Kidney (tissue), 14 donors: ENCODE data around the gene AMFR. TPM values are rescaled to one million over a fixed set of nuclear protein-coding genes. Genes with fewer than 3 reads are reported as not detected.

Experiments
- DNase-seq, 5 donors: peaks; one replicate each; pipeline ENCODE4 v3.0.0-alpha.2; 2013 to 2020
- FAIRE-seq: peaks from 2 replicates; lab custom pipeline; 2012; peaks lifted over from hg19 to GRCh38; lab: Jason Lieb, UNC
- H3K27ac ChIP-seq, 2 donors: one replicate each; pipeline ENCODE4 v1.7.0; 2013; ENCODE audit warnings: low read depth in 2 of 2, low read length in 2 of 2, inconsistent platforms in 1 of 2
- H3K27me3 ChIP-seq: one replicate; pipeline ENCODE4 v1.7.1; 2013; ENCODE audit warnings: low read length, inconsistent platforms; ENCODE audit not compliant: control insufficient read depth, insufficient read depth
- H3K36me3 ChIP-seq, 3 donors: one replicate each; pipeline versions ENCODE4 v1.7.0 to v1.7.1; 2013; ENCODE audit warnings: low read length in 3 of 3, control low read depth in 1 of 3, inconsistent platforms in 1 of 3; ENCODE audit not compliant: insufficient read depth in 3 of 3, control insufficient read depth in 2 of 3
- H3K4me1 ChIP-seq, 3 donors: one replicate each; pipeline versions ENCODE4 v1.7.0 to v1.7.1; 2013; ENCODE audit warnings: low read length in 3 of 3, inconsistent platforms in 1 of 3, low read depth in 1 of 3; ENCODE audit not compliant: control insufficient read depth in 2 of 3, insufficient read depth in 2 of 3
- H3K4me3 ChIP-seq, 3 donors: one replicate each; pipeline versions ENCODE4 v1.7.0 to v1.8.1; 2013; ENCODE audit warnings: low read length in 3 of 3, control low read depth in 1 of 3, inconsistent platforms in 1 of 3
- H3K9ac ChIP-seq, 3 donors: one replicate each; pipeline versions ENCODE4 v1.7.0 to v1.7.1; 2013; ENCODE audit warnings: low read length in 3 of 3, control low read depth in 1 of 3, inconsistent platforms in 1 of 3
- H3K9me3 ChIP-seq, 3 donors: one replicate each; pipeline versions ENCODE4 v1.7.0 to v1.7.1; 2013; ENCODE audit warnings: low read length in 3 of 3, control low read depth in 1 of 3, inconsistent platforms in 1 of 3; ENCODE audit not compliant: control insufficient read depth in 2 of 3, insufficient read depth in 1 of 3
- intact Hi-C: fragments of 100-400 bp; cut with DNase I; formaldehyde crosslinking; loops from one replicate; pipeline ENCODE4 v1.11.1; 2022
- polyA plus RNA-seq: library from polyadenylated mRNA; stranded (reverse); fragments of 350-450 nt; fragmentation: Illumina TruSeq; extraction: RNeasy Lipid Tissue Mini Kit (QIAGEN cat#74804); gene quantifications from one replicate; pipeline ENCODE4 v1.2.3, GENCODE V29; 2014; ENCODE audit warnings: low read depth, low replicate concordance; ENCODE audit not compliant: insufficient read depth
- total RNA-seq: library from RNA; stranded (reverse); fragmentation: NEBNext Ultra II Directional; extraction: Animal tissue kit (Norgen Biotek cat#: 25700); gene quantifications from one replicate; pipeline ENCODE4 v1.2.1, GENCODE V29; 2021
- TF ChIP-seq, protein P1 (sequence below): IDR thresholded peaks from 3 replicates; pipeline ENCODE4 v1.5.1; 2012; ENCODE audit warnings: mild to moderate bottlenecking, moderate library complexity, borderline replicate concordance; ENCODE audit not compliant: insufficient read depth; ENCODE audit errors: extremely low read depth
- donor health status: control.
- donor health status: control.
- donor health status: control.
- donor health status: control.
- donor health status: control.
- donor health status: DM: yes; HTN: yes; CAD: no.
- donor health status: Normal renal cell carcinoma (clear cell type).

The AMFR gene
- total and polyA plus RNA-seq, 2 donors from 2014 or later = 143 to 163 TPM

DNA sequence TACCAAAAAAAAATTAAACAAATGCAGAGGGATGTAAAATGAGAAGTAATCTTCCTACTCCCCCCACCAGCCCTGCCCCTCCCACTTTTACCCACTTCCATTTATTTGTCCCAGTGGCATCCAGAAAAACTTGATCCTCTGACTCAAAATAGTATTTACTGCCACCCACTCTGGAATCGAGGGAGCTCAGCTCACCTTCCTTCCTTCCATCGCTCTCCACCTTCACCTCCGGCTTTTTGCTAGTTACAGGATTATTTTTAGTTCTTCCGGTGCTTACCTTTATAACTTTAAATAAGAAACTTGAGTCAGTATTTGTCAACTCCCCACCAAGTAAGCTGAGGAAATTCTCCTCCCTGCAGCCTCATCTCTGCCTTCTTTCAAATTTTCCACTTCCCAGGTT lies 94.9 kb downstream of the AMFR start:
- TF ChIP-seq, protein P1, sequence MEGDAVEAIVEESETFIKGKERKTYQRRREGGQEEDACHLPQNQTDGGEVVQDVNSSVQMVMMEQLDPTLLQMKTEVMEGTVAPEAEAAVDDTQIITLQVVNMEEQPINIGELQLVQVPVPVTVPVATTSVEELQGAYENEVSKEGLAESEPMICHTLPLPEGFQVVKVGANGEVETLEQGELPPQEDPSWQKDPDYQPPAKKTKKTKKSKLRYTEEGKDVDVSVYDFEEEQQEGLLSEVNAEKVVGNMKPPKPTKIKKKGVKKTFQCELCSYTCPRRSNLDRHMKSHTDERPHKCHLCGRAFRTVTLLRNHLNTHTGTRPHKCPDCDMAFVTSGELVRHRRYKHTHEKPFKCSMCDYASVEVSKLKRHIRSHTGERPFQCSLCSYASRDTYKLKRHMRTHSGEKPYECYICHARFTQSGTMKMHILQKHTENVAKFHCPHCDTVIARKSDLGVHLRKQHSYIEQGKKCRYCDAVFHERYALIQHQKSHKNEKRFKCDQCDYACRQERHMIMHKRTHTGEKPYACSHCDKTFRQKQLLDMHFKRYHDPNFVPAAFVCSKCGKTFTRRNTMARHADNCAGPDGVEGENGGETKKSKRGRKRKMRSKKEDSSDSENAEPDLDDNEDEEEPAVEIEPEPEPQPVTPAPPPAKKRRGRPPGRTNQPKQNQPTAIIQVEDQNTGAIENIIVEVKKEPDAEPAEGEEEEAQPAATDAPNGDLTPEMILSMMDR = no peak
- Histone ChIP-seq H3K36me3 (no peaks in the 10 kb centered on the region), H3K4me3 (no peak overlapping the region), H3K4me1 (no peaks in the 10 kb centered on the region), H3K27me3 (no peaks in the 10 kb centered on the region), H3K9ac (no peak overlapping the region), H3K27ac (no peak overlapping the region), H3K9me3 (no peaks in the 10 kb centered on the region)
- no peak for DNase-seq
- FAIRE-seq = no peak
- intact Hi-C loops = no loop called here

DNA sequence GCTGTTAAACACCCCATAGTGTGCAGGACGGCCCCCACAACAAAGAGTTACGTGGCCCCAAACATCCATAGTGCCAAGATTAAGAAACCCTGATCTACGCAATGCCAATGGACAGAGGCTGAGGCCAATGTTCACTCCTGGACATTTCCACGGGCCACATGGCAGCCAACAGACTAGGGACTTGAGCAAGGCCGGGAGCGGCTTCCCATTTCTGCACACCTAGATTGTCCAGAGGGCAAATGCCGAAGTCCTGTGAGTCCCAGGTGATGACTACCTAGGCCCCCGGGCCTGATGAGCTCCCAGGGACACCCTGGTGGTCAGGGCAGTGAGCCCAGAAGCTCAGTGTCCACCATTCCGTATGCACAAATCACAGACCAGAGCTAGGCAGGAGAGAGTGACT lies 95.5 kb downstream of the AMFR start:
- DNase-seq (no peak), FAIRE-seq (no peak)
- no peaks in the 10 kb centered on the region for H3K27me3 ChIP-seq
- no peak overlapping the region for H3K4me3 ChIP-seq
- H3K4me1 ChIP-seq = no peaks in the 10 kb centered on the region
- TF ChIP-seq, protein P1 = no peak
- H3K27ac ChIP-seq = no peak overlapping the region
- no peaks in the 10 kb centered on the region for H3K36me3 ChIP-seq
- no peaks in the 10 kb centered on the region for H3K9me3 ChIP-seq
- intact Hi-C loops = no loop called here
- no peak overlapping the region for H3K9ac ChIP-seq

DNA sequence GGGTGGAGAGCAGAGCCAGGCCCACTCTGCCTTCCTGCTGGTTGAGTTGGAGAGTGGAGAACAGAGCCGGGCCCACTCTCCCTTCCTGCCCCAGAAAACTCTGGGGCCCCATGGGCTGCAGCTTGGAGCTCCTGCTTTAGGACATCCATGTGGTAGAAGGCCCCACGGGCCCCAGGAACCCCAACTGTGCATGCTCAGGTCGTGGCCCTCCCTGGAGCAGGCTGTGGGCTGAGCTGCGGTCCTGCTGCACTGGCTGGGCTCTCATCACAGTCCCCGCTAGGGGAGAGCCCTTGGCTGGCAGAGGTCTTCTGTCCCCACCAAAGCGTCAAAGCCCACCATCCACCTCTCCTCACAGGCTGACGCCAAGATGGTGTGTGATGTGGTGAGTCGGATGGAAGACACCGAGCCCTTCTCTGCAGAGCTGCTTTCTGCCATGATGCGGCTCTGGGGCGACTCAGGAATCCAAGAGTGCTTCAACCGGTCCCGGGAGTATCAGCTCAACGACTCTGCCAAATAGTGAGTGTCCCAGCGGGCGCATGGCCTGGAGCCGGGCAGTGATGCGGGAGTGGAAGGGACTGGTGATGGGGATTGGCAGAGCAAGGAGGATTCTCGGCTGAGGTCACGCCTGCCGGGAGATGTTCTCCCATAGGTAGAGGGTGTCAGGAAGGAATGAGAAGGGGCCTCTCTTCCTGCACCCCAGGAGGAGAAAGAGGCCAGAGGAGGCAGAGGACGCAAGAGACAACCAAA lies 96.9 kb downstream of the AMFR start:
- no peaks in the 10 kb centered on the region for H3K36me3 ChIP-seq
- no peak overlapping the region for H3K4me3 ChIP-seq
- TF ChIP-seq, protein P1 = no peak
- DNase-seq = no peak
- no peaks in the 10 kb centered on the region for H3K27me3 ChIP-seq
- no peak for FAIRE-seq
- no peak overlapping the region for H3K27ac ChIP-seq
- no peak overlapping the region for H3K9ac ChIP-seq
- no peaks in the 10 kb centered on the region for H3K9me3 ChIP-seq
- no peaks in the 10 kb centered on the region for H3K4me1 ChIP-seq
- intact Hi-C loops = no loop called here

DNA sequence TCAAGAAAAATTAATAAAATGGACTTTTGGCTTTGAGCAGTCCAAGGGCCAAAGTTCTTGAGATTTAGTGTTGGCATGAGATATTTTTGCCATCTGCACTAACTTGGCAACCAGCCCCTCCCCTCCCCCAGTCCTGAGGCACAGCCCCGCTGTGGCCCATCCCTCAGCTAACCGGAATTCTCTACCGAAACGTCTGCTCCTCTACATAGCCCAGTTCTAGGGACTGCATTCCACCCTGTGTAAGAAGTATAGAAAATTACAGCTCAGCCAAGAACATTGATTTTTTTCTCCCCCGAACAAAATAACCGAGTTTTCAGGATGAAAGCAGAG lies 97.5 kb downstream of the AMFR start:
- intact Hi-C loops = no loop called here

More for the DNA sequence above, 97.5 kb downstream of the AMFR start:
- DNase-seq (no peak), FAIRE-seq (no peak)
- Histone ChIP-seq H3K27me3 (no peaks in the 10 kb centered on the region), H3K36me3 (no peaks in the 10 kb centered on the region), H3K4me3 (no peak overlapping the region), H3K4me1 (no peaks in the 10 kb centered on the region), H3K27ac (no peak overlapping the region), H3K9me3 (no peaks in the 10 kb centered on the region), H3K9ac (no peak overlapping the region)
- TF ChIP-seq, protein P1 = no peak
